GM21717 (cell line): ENCODE data around the gene SRRM1.
"Not testable (repeated sequence)": the region's sequence is repeated elsewhere in the genome, so short reads cannot be mapped to it uniquely, and the experiment has no call there.

Experiments used
- ATAC-seq: cut with Tn5 transposase; IDR thresholded peaks from one replicate; pipeline ENCODE4 v1.9.1; 2021; ENCODE audit warnings: mild to moderate bottlenecking, moderate library complexity; ENCODE audit not compliant: unreplicated experiment

The SRRM1 gene

GRCh38 chr1:24692351-24692980, 49.4 kb downstream of the SRRM1 start:
- ATAC-seq: no peak

DNA sequence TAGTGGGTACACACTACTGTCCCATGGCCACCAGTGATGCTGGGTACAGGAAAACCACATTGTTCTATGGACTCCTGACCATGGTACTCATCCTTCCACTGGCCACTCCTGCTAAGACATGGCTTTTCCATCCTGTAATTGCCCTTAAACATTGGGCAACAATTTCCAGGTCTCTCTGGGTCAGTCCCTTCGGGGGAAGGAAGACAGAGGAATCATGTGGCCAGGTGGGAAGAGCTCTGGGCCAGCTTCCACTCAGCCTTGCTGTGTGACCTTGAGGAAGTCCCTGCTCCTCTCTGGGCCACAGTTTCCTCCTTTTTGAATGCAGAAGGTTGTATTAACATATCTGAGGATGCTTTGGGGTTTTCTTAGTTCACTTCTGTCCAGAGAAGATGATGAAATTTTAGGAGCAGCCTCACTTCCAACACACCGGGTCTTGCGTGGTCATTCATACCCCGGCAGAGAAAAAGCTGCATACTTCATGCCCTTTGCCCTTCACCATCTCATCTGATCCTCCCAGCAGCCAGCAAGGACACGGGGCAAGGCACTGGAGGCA, 50.8 kb downstream of the SRRM1 start:
- ATAC-seq: no peak

DNA sequence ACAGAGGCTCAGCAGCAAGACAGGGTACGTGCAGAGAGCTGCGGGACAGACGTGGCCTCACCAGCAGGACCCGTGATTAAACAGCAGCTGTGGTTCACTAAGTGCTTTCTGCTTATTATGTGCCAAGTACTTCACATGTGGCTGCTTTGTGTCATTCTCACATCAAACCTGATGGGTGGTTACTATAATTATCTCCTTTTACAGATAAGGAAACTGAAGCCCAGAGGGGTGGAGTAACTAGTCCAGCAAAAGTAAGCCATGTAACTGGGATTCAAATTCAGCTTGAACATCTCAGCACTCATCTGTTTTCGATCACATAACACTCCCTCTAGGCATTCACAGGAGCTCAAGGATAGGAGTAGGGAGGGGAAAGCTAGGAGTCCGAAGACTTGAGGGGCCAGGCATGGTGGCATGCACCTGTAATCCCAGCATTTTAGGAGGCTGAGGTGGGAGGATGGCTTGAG, 51.3 kb downstream of the SRRM1 start:
- no peak for ATAC-seq

- no peak for ATAC-seq
These were observed 52.3 kb downstream of the SRRM1 start for GRCh38 chr1:24695202-24695974.

DNA sequence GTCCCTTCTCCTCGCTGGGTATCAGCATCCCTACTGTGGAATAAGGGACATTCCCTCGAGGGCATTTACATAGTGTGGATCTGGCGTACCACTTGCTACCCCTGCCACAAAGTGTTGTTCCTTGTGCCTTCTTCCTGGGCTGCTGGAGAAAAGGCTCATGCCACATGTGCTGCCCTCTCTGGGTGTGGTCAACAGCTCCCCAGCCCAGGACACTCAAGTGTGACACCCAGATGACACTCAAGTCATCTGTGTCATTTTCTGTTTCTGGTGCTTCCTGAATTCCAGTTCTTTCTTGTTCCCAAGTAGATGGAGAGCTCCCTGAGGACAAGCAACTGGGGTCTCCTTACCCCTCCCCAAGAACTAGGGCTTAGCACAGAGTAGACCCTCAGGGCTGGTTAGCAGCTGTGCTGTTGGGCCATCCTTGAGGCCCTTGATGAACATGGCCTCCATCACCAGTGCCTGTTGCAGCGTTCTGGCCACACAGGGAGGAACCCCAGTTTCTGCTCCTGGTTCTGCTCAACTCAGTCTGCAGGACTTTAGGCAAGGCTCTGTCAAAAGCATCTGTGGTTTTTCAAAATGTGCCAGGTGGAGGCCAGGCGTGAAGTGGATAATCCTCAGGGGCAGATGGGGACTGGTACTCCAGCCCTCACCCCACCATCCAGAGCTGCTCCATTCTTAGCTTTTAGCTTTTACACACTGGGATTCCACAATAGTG, 53.1 kb downstream of the SRRM1 start:
- no peak for ATAC-seq

DNA sequence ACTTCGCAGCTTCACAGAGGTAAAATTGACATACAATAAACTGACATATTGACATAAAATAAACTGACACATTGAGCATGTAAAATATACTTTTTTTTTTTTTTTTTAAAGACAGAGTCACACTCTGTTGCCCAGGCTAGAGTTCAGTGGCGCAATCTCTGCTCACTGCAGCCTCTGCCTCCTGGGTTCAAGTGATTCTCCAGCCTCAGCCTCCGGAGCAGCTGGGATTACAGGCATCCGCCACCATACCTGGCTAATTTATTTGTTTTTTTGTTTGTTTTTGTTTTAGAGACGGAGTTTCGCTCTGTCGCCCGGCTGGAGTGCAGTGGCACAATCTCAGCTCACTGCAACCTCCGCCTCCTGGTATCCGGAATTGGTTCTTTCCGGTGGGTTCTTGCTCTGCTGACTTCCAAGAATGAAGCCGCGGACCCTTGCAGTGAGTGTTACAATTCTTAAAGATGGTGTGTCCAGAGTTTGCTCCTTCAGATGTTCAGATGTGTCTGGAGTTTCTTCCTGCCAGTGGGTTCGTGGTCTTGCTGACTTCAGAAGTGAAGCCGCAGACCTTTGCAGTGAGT, 53.7 kb downstream of the SRRM1 start:
- ATAC-seq: no peak

DNA sequence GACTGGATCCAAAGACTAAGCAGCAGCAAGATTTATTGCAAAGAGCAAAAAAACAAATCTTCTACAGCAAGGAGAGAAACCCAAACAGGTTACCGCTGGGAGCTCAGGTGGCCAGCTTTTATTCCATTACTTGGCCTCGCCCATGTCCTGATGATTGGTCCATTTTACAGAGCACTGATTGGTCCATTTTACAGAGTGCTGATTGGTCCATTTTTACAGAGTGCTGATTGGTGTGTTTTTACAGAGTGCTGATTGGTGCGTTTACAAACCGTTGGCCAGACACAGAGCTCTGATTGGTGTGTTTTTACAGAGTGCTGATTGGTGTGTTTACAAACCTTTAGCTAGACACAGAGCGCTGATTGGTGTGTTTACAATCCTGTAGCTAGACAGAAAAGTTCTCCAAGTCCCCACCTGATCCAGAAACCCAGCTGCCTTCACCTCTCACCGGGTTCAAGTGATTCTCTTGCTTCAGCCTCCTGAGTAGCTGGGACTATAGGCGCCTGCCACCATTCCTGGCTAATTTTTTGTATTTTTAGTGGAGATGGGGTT, 54.4 kb downstream of the SRRM1 start:
- not testable (repeated sequence) for ATAC-seq

DNA sequence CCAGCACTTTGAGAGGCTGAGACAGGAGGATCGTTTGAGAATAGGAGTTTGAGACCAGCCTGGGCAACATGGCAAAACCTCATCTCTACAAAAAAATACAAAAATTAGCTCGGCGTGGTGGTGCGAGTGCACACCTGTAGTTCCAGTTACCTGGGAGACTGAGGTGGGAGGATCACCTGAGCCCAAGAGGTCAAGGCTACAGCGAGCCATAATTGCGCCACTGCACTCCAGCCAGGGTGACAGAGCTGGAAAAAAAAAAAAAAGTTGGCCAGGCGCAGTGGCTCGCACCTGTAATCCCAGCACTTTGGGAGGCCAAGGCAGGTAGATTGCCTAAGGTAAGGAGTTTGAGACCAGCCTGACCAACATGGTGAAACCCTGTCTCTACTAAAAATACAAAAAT, 55.2 kb downstream of the SRRM1 start:
- not testable (repeated sequence) for ATAC-seq

DNA sequence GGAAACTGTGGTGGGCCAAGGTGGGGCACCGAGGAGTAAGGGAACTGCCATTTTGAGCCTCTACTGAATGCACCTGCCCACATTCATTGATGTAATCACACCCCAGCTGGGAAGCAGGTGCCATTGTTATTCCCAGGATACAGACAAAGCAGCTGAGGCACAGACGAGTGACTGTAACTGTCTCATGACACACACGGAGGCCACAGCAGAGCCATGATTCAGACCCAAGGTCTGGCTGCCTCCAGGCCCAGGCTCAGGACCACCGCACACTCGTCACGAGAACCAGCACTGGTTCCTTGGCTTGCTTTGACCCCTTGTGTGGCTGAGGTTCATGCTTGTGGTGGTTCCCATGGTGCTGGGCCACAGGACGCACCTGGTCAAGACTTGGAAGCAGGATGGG, 56.5 kb downstream of the SRRM1 start:
- ATAC-seq: no peak

GRCh38 chr1:24702511-24703293, 59.6 kb downstream of the SRRM1 start:
- ATAC-seq: no peak

DNA sequence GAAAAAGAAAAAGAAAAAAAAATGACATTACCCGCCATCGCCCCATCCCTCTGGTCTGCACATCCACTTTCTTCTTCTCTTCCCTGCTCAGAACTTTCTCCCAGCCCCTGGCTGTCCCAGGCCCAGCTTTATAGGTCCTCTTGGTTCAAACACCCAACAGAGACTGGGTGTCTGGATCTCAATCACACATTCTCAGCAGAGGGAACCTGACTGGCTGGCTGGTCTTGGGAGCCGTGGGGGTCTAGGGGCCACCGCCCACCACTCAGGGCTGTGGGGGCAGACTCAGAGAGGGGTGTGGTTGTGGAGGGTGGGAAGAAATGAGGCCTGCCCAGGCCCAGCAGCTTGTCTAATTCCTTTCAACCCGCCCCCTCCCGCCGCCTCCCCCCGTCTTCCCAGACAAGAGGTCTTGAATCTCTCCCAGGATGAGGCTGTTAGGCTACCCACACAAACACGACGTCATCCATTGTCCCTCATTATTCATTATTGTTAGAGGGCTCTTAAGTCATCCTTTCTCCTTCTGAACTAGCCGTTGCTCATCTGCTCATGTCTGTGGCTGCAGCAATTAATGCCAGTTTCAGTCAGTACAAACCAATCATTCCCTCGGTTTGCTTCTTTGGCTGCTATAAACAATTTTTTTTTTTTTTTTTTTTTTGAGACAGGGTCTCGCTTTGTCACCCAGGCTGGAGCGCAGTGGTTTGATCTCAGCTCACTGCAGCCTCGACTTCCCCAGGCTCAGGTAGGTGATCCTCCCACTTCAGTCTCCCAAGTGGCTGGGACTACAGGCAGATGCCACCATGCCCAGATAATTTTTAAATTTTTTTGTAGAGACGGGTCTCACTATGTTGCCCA, 61.5 kb downstream of the SRRM1 start:
- no peak for ATAC-seq

GRCh38 chr1:24705260-24706073, 62.4 kb downstream of the SRRM1 start:
- no peak for ATAC-seq

DNA sequence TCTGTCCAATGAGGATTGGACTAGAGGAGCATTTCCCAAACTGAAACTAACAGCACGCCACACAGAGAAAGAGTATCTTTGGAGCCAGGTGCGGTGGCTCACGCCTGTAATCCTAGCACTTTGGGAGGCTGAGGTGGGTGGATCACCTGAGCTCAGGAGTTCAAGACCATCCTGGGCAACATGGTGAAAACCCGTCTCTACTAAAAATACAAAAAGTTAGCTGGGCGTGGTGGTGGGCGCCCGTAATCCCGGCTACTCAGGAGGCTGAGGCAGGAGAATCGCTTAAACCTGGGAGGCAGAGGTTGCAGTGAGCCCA, 62.9 kb downstream of the SRRM1 start:
- not testable (repeated sequence) for ATAC-seq

GRCh38 chr1:24707687-24708086, 64.6 kb downstream of the SRRM1 start:
- no peak for ATAC-seq

- no peak for ATAC-seq
These were observed 65.8 kb downstream of the SRRM1 start for GRCh38 chr1:24708938-24709337.

DNA sequence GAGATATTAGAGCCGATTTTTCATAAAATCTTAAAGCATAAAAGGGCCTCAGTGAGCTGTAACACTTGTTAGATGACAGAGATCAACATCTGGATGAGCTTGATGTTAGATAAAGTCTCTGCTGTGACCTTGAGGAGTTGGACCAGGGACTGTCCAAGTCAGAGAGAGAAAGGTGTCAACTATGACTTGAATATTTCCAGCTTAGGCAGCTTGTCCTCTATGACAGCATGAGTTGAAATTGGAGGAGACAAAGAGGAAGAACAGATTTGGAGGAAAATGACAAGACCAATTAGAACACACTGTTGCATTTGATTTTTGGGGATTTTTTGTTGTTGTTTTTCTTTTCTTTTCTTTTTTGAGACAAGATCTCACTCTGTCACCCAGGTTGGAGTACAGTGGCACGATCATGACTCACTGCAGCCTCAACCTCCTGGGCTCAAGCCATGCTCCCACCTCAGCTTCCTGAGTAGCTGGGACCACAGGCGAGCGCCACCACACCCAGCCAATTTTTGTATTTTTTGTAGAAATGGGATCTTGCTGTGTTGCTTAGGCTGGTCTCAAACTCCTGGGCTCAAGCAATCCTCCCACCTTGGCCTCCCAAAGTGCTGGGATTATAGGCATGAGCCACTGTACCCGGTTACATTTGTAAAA, 66.8 kb downstream of the SRRM1 start:
- ATAC-seq: no peak

DNA sequence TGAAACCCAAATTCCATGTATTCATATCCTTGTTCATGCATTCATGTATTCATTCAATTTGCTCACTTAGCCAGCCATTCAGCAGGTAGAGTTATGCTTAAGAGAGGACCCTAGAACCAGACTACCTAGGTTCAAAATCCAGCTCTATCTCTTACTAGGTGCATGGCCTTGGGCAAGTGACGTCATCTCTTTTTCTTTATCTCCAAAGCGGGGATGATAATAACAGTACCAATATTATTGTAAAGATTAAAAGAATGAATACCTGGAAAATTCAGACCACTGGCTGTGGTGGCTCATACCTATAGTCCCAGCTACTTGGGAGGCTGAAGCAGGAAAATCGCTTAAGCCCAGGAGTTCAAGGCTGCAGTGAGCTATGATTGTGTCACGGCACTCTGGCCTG, 68.2 kb downstream of the SRRM1 start:
- no peak for ATAC-seq

DNA sequence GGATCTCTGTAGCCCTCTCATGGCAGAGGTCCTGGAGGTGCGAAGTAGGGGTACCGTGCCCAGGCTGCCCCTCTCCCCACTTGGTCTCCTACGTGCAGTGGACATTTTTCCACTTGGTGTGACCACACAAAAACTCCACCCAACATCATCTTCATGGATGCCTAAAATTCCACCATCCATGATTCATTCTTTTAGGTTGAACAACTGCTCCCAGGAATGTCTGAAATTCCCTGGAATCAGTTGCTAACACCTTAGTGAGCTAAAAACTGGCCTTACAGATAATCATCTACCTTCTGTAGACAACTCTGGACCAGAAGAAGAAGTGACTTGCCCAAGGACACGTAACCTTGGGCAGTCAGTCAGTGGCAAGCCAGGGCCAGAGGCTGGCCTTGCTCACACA, 70.1 kb downstream of the SRRM1 start:
- no peak for ATAC-seq
